Loucy (cell line): Measurements from ENCODE around the gene SDK1.

Source experiments
- CTCF ChIP-seq: fragments of 200-600 bp; sonication (generic); conservative IDR thresholded peaks from 2 replicates; pipeline ENCODE4 v1.5.1; 2014; ENCODE audit warnings: mild to moderate bottlenecking, antibody characterized with exemption, low read length
- EZH2phosphoT487 ChIP-seq: fragments of 200-600 bp; IDR thresholded peaks from 2 replicates; pipeline ENCODE4 v1.6.1; 2018; ENCODE audit warnings: antibody characterized with exemption, mild to moderate bottlenecking, moderate library complexity, borderline replicate concordance

- TF ChIP-seq CTCF (no peak), EZH2phosphoT487 (no peak)
These were observed 578.5 kb downstream of the SDK1 start for GRCh38 chr7:3879355-3880075.
